Esophagus mucosa (tissue), 1 donor: ENCODE measurements around the gene TTC22. TPM values are rescaled to one million over a fixed set of nuclear protein-coding genes. Genes with fewer than 3 reads are reported as not detected.

ENCODE experiments used
- ATAC-seq: fragments of 200-7000 bp; cut with Tn5 transposase; one replicate; pipeline ENCODE4 v1.9.1; 2020
- total RNA-seq: library from RNA; stranded (reverse); gene quantifications from one replicate; pipeline ENCODE4 v1.2.4, GENCODE V29; 2023
- donor health status: DM: yes; HTN: yes; CAD: no.

The TTC22 gene
- total RNA-seq, 1 donor from 2014 or later = 113 TPM

DNA sequence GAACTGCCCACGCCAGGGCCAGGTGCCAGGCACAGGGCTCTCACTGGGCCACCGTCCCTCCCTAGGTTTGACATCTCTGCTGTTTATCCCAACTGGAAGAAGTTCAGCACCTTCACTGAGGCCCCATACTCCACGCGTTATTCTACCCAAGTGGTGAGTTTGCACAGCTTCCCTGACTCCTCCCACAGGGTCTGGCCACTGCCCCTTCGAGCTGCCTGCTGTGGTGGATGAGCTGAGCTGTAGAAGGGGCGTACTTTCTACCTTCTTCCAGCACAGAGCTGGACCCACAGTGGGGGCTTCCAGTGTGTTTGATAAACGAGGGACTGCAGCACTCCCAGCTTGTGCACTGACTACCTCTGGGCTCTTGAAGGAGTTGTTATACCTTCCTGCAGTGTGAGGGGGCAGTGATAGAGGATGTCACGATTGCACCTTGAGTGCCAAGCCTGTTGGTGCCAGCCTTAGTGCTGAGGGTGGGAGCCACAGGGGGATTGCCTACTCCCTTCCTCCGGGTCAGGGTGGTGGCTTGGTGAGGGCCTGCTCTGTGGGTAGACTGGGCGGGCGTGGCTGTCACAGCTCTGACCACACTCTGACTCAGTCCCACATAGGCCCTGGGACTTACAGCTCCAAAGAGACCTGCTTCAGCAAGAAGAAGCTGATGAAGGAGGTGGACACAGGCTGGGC lies 5.9 kb upstream of the TTC22 start:
- ATAC-seq = peak; percentile 82

DNA sequence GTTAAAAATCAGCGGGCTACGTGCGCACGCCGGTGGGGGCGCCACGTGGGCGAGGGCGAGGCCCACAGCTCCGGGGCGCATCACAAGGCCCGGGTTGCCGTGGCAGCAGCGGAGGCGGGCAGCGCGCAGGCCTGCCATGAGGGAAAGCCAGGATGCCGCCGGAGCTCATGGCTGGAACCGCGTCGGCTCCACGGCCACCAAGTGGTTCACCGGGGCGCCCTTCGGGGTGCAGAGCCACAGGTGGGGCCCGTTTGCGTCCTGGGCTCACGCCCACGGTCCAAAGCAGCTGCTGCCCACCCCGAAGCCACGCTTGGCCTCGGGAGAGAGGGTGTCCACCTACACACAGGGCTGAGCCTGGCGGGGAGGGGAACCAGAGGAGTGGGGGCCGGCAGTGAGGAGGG lies 4.9 kb upstream of the TTC22 start:
- ATAC-seq = no peak

DNA sequence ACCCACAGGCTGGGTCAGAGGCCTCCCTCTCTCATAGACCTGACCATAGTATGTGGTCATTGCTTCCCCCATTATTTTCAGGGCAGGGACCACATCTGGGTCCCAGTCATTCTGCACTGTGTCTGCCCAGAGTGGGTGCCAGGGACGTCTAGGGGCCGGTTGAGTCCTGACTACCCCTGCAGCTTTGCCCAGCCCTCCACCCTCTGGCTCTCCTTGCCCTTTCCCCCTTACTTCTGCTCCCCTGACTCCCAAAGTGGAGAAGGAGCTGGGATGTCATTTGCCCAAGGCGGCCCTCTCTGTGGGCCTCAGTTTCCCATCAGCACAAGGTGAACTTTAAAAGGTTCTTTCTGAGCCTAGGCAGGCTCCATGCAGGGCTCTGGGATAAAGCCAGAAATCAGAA lies 4.3 kb upstream of the TTC22 start:
- no peak for ATAC-seq

DNA sequence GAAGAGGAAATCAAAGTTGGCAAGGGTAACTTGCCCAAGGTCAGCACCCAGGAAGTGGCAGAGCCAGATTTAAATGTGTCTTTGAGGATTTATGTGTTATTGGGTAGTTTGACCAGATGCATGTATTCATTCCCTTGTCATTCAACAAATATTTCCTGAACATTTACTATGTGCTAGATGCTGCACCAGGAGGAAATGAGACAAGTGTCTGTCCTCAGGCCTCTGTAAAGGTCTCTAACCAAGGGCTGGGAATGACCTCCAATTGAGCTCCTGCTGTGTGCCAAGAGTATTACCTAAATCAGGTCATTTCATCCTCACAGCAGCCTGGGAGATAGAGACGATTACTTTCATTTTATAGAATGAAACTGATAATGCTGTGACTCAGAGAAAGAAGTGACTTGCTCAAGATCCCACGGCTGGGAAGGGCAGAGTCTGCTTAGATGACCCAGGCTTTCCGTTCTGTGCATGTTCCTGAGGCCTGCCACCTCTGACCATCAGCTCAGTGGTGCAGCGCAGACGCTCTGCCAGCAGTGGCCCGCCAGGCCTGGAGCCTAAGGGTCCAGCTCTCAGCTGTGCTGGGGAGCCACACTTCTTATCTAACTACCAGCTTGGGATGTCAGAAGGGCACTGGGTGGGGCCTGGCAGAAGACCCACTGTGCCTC lies 3.5 kb upstream of the TTC22 start:
- peak; percentile 17 for ATAC-seq

DNA sequence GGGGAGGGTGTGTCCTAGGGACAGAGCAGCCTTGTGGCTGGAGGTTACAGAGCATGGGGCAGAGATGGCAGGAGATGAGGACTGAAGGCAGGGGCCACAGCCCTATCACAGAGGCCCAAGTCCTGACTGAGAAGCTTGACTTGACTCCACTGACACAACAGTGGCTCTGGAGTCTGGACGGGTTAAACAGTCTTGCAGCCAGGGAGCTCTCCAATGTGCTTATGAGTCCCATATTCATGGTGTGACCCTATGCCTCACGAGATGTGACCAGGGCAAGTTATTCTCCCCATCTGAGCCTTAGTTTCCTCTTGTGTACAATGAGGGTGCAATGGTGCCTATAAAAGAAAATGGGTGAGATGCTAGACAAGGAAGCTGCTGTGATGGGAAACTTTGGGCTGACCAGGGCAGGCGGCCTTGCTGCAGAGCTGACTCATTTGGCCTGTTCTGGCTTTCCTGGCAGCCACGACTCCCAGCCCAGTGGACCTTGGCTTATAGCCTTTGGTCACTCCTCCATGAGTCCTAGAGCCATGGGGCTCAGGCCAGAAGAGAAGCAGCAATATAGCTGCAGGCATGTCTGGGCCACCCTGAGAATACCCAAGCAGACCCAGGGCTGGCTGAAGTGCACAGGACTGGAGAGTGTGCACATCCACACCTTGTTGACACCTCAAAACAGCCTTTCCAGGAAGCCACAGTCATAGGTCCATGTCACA lies 2.8 kb upstream of the TTC22 start:
- peak; percentile 36 for ATAC-seq

DNA sequence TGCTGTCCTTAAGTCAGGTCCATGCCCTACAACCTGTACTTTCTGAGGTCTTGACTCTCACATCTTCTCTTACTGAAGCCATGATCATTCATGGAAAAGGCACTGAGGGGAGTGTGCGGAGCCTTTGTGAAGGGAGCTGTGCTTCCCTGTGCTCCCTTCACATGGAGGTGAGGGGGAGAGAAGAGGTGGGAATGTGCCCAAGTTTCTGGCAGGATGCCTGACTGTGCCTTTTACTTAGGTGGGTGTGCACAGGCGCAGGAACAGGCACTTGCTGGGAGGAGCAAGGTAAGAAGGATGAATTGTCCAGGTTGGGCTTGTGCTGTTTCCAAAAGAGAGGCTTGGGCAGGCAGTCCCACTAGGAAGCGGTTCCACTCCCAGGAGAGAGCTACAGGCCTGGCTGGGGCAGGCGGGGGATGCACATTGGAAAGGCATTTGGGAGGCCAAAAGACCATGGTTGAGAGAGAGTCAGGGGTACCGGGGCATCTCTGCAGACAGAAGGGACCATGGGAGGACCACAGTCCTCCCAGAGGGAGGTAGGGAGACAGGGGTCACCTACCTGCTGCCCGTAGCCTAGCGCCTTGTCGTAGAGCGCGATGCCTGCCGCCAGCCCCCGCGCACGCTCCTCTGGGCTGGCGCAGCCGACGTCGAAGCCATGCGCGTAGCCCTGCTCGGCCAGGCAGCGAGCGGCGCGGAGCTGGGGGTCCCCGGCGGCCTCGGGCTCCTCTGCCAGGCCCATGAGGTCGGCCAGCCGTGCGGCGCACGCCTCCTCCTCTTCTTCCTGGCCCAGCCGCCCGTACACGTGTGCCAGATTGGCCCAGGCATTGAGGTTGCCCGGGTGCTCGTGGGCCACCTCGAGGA lies 853 bp downstream of the TTC22 start:
- peak; percentile 0 for ATAC-seq

DNA sequence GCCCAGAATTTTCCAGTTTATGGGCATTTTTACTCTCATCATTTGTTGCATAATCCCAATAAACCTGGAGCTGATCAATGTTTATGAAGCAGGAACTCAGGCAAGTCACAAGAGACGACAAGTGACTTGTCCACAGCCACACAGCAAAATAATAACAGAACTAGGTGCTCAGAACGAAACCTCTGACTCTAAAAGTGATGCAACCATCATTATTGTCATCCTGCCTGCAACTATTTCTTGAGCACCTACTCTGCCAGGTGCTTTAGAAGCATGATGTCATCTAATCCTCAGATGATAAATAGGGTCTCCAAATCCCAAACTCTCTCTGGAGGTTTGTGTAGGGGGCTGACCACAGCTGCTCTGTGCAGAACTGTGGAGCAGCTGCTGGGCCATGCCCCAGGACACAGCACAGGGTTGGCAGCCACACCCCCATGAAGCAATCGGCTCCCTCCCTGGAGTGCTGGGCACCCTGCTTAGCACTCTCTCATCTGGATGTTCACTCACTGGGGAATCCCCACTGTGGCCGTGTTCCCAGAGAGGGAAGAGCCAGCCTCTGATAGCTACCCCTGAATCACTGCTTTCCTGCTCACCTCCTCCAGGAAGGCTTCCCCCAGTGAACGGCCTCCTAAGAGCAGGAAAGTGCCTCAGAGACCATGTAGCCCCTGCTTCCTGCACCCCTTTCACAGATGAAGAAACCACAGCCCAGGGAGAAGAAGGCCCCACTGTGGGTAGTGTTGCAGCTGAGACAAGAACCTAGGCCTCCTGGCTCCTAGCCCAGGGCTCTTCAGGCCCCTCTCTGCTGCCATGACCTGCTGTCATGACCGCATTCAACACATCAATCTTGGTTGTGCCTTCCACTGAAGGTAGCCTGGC lies 2.1 kb downstream of the TTC22 start:
- peak; percentile 51 for ATAC-seq

DNA sequence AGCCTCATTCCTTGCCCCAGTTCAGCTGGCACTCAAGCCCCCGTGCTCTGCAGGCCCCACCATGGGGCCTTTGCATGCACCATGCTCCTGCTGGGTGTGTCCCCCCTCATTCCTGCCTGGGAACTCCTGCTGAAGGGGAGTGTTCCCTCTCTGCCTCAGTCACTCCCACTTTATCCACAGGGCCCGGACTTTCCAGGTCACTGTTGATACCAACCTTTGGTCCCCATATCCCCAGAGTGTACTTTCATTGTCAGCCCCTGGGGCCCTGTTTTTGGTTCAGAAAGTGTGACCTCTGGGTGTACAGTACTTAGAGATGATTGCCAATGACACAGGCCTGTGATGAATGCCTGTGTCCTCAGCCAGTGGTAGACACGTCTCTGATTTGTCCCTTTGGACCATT lies 2.9 kb downstream of the TTC22 start:
- no peak for ATAC-seq

DNA sequence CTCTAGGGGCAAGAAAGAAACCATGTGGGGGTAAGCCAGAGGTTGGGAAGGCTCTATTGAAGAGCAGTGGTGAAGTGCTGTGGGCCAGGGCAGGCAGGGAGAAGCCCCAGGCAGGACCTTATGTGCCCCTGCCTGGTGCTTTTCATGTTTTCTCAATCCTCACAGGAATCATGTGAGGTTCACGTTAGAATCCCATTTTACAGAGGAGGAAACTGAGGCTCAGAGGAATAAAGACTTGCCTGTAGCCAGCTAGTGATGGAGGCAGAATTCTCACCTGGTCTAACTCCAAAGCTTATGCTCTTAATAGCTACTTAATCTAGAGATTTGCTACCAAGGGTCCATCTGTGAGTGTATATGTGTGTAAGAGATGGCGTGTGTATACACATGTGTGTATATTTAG lies 4.2 kb downstream of the TTC22 start:
- ATAC-seq = no peak

DNA sequence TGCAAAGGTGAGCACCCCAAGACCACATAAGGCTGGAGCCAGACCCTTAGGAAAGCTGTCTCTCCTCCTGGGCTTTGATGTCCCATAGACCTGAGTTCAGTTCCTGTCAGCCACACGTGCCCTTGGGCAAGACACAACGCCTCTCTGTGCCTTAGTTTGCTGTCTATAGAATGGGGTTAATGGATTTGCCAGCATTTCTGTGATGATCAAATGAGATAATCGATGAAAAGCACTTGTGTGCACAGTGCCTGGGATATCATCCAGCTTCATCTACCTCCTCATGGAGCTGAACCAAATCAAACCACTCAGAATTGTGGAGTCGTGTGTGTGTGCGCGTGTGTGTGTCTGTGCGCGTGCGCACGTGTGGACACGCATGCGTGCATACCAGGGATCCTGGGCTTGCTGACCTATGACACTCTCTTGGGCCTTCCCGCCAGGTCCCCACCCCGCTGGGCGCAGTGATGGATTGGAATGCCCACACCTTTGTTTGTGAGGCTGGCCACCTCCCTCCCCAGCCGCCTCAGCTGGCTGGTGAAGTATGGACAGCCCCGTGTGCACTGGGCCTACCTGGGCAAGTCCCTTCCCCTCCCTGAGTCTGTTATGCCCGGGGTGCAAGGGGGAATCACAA lies 5.2 kb downstream of the TTC22 start:
- peak; percentile 55 for ATAC-seq

DNA sequence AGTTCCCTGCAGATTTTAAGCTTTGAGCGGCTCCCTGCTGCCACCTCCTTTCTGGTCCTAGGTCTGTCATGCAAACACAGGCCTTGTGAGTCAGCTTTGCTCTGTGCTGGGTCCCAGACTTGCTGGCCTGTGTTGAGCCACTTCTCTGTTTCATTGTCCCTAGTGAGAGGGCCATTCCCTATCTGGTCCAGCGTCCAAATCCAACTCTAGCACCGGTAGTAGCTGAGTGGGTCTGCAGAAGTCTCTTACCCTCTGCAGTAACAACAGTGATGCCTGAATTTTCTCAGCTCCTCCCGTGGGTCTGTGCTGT lies 5.8 kb downstream of the TTC22 start:
- ATAC-seq = peak; percentile 27

DNA sequence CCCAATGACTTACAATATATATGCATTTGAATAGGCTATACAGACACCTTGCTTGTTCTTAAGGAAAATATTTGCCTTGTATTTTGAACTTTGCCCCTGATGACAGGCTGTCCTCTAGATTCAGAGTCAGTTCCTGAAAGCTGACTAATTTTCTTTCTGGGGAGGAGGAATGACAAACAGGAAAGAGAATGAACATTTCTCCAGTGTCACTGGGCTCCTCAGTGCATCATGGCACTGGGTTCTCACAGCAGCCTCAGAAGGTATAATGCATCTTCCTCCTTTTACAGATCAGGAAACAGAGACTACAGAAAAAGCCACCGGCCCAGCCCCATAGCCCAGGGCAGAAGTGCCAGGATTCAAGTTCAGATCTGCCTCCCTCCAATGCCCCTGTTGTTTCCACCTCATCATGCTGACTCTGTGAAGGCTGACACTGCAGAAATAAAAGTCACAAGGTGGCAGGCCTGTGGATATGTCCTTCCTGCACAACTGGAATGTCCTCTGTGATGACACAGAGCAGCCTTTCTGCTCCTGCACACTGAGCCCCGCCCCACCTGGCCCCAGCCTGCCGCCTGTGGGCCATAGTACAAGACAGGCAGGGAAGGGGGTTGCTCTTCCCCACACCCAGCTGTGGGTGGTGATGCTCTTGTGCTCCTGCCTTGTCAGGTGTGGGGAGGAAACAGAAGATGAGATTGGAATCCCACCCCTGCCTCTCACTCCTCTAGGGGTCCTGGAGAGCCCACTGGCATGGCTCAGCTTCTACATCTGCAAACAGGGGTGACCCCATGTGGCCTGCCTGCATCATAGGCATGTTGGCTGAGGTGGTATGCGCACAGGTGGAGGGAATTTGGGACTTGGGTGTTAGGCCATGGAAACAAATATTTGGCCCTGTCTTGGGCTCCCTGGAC lies 6.4 kb downstream of the TTC22 start:
- peak; percentile 83 for ATAC-seq

DNA sequence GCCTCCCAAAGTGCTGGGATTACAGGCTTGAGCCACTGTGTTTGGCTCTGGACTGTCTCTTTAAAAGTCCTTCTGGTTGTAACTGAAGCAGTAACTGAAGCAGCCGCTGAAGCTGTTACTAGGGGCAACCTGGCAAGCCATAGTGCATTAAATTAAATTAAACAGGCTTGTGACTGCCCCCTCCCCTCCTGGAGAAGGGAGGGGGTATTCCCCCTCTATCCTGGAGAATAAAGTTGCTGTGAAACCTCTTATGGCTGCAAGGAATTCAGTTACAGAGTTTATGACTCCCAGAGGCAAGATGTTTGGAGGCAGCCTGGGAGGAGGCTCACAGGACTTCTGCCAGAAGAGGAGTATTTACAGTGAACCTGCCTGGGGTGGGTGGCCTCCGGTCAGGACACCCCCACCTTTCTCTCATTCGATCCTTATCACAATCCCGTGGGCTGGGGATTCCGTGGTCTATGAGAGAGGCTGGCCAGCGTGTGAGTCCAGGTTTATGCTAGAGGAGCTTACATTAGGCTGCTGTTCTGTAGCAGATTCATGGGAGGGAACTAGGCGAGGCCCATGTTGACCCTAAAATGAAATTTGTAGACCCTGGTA lies 8.3 kb downstream of the TTC22 start:
- ATAC-seq = no peak

DNA sequence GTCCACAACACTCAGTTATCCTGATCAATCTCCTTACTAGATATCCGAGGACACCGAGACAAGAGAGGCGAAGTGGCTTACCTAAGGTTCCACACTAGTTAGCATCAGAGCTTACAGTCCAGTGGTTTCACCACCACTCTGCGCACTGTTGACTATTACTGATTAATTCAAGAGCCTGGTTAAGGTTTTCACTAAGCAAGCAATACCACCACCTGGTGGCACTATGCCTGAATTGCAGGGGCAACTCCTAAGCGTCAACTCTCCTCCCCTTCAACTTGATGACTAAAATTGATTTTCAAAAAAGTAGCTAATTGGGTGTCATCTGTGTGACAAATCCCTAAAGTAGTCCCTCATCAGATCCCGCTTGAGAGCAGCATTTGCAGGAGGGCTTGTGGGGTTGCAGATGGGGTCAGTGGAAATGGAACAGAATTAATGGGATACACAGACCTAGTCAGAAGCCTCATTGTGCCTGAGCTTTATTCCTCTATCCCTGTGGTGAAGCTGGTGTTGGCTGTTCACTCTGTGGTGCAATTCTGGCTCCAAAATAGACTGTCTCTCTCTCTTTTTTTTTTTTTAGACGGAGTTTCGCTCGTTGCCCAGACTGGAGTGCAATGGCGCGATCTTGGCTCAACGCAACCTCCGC lies 9.1 kb downstream of the TTC22 start:
- ATAC-seq = no peak

DNA sequence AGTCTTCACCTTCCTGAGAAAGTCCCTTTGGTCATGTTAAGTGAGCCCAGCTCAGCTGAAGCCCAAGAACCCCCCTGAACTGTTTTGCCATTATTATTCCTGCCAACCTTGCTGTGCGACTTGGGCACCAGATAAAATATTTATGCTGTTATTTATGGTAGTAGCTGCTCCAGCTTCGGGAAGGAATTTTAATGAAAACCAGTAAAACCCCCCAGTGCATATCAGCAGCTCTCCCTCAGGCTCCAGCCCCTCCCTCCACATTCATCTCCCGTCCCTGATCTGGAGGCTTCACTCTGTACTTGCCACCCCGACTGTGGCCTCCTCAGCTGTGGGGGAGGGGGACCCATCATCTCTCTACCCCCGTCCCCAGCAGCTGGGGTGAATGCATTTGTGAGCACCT lies 12.7 kb downstream of the TTC22 start:
- no peak for ATAC-seq

DNA sequence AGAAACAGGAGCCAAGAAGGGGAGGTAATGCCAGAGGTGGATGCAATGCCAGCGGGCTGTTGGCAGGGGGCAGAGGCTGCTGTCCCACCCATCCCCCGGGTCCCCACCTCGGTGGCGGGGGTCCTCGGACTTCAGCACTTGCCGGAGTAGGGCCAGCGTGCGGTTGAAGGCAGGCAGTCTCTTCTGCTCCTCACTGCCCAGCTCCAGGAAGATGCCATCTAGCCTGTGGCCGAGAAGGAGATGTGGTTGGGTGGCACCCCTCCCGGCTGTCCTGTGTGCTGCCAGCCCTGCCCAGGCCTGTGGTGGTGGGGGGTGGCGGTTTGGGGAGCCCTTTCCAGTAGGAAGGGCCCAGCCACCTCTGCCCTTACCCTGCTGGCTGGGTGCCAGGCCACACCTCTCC lies 13.5 kb downstream of the TTC22 start:
- no peak for ATAC-seq

DNA sequence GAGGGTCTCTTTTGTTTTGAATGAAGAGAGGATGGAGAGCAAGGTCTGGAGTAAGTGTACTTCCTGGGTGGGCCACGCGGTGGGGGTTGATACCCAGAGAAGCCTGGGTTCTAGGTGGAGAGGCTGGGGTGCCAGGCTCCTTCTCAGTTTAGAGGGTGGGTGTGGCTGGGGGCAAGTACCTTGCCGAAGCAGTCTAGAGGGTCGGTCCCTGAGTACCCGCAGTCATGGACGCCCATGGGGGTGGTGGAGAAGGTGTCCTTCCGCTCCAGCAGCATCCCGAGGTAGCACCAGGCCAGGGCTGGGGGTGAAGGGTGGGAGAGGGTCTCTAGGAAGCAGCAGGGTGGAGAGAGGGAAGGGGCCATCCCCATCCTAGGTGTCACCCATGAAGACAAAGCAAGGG lies 14.3 kb downstream of the TTC22 start:
- no peak for ATAC-seq

DNA sequence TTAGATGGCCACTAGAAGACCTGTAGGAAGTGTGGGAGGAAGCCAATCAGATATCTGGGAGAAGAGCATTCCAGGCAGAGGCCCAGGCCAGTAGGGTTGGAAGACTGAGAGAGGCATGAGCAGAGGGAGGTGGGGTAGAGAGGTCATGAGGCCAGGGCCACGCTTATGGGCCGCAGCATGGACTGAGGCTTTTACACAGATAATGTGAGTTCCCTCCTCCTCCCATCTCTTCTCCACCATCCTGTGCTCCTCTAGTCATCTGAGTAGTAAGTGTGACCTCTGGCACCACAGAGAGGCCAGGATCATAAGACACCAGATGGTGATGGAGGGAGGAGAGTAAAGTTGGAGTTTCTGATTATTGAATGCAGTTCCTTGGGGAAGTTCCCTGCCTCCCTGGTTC lies 17.1 kb downstream of the TTC22 start:
- no peak for ATAC-seq

DNA sequence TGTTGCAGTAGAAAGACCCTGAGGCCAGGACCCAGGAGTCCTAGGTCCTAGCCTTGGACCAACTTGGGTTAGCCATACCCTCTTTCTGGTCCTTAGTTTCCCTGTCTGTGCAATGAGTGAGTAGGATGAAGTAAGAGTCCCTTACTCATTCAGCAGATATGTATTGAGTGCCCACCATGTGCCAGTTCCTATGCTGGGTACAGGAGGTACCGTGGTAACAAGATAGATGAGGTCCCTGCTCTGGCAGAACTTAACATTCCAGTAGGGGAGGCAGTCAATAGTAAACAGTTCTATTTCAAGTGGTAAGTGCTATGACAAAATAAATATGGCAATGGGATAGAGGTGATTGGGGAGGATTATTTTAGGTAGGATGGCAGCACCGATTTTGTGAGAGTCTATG lies 18.5 kb downstream of the TTC22 start:
- no peak for ATAC-seq

DNA sequence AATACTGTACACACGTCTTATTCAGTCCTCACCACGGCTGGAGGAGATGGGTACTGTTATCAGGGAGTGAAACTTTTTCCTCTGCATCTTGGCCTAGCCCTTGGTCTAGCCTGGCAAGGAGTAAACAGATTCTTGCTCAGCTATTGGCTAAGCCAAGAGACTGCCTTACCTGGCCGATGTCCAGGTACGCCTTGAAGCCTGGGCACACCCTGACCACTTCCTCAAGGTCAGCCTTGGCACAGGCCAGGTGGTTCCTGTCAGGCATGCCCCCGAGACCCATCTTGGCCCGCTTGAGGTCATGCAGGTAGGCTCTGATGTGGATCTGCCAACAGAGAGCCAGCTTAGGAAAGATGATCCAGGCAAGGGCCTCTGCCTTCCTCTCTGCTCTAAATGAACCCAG lies 19.0 kb downstream of the TTC22 start:
- peak; percentile 29 for ATAC-seq
